UCSD-AML1 (cell line): Measurements from ENCODE around the gene SLC25A21.
"Not testable (repeated sequence)": the region's sequence is repeated elsewhere in the genome, so short reads cannot be mapped to it uniquely, and the experiment has no call there.

ENCODE experiments used
- DNase-seq: peaks from one replicate; lab custom pipeline; 2025; ENCODE audit not compliant: unreplicated experiment; lab: John Stamatoyannopoulos, UW

Gene SLC25A21

GRCh38 chr14:36843410-36843809 lies 329.0 kb downstream of the SLC25A21 start:
- no peak for DNase-seq

- no peak for DNase-seq
Observed at GRCh38 chr14:36835128-36835527, 337.3 kb downstream of the SLC25A21 start.

GRCh38 chr14:36834293-36834692 lies 338.1 kb downstream of the SLC25A21 start:
- no peak for DNase-seq

GRCh38 chr14:36829547-36829946 lies 342.9 kb downstream of the SLC25A21 start:
- DNase-seq = no peak

GRCh38 chr14:36827861-36828260 lies 344.5 kb downstream of the SLC25A21 start:
- DNase-seq = no peak

GRCh38 chr14:36826614-36827013 lies 345.8 kb downstream of the SLC25A21 start:
- DNase-seq = no peak

- DNase-seq = no peak
Observed at GRCh38 chr14:36824854-36825253, 347.6 kb downstream of the SLC25A21 start.

- no peak for DNase-seq
Observed at GRCh38 chr14:36823651-36824050, 348.8 kb downstream of the SLC25A21 start.

GRCh38 chr14:36822685-36823084 lies 349.7 kb downstream of the SLC25A21 start:
- no peak for DNase-seq

- DNase-seq = no peak
Observed at GRCh38 chr14:36820901-36821300, 351.5 kb downstream of the SLC25A21 start.

GRCh38 chr14:36820111-36820709 lies 352.2 kb downstream of the SLC25A21 start:
- DNase-seq = no peak

GRCh38 chr14:36818794-36819384 lies 353.5 kb downstream of the SLC25A21 start:
- no peak for DNase-seq

- DNase-seq = no peak
Observed at GRCh38 chr14:36818246-36818645, 354.2 kb downstream of the SLC25A21 start.

- DNase-seq = no peak
Observed at GRCh38 chr14:36817071-36817930, 355.1 kb downstream of the SLC25A21 start.

GRCh38 chr14:36816481-36816880 lies 355.9 kb downstream of the SLC25A21 start:
- no peak for DNase-seq

GRCh38 chr14:36814783-36815182 lies 357.6 kb downstream of the SLC25A21 start:
- DNase-seq = not testable (repeated sequence)

GRCh38 chr14:36810209-36810608 lies 362.2 kb downstream of the SLC25A21 start:
- no peak for DNase-seq

GRCh38 chr14:36807727-36808126 lies 364.7 kb downstream of the SLC25A21 start:
- no peak for DNase-seq

GRCh38 chr14:36805131-36805559 lies 367.3 kb downstream of the SLC25A21 start:
- DNase-seq = no peak

GRCh38 chr14:36797634-36798033 lies 374.8 kb downstream of the SLC25A21 start:
- no peak for DNase-seq

GRCh38 chr14:36791402-36791801 lies 381.0 kb downstream of the SLC25A21 start:
- DNase-seq = no peak

GRCh38 chr14:36785511-36785910 lies 386.9 kb downstream of the SLC25A21 start:
- no peak for DNase-seq
